ENCODE measurements around the gene ARHGEF11. TPM values are rescaled to one million over a fixed set of nuclear protein-coding genes. Genes with fewer than 3 reads are reported as not detected.

Gene ARHGEF11
- total RNA-seq, 1 experiment from 2014 or later, result 31.5 TPM

DNA sequence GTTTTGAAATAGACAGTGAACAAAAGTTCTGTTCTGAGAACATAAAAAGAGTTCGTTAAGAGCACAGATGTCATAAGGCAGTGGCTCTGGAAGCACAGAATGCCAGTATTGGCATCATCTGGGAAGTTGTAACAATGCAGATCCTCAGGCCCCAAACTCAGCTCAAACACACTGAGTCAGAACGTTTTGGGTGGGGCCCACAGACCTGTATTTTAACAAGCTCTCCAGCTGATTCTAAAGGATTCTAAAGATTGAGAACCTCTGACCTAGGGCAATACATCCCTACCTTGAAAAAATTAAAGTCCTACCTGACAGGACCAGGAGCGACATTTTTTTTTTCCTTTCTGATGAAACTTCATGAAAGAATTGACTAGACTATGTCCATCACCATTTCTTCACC, 13.2 kb downstream of the ARHGEF11 start:
- Histone ChIP-seq H3K4me3 (no peak overlapping the region), H3K9me2 (ENCODE audit: insufficient read depth) (no peaks in the 10 kb centered on the region), H3F3A (ENCODE audit: insufficient read depth, low read depth) (no peaks in the 10 kb centered on the region), H3K27me3 (ENCODE audit: insufficient read depth, low read depth) (no peaks in the 10 kb centered on the region), H3K4me2 (no peak overlapping the region), H3K9me3 (ENCODE audit: insufficient read depth, low read depth) (no peaks in the 10 kb centered on the region), H3K36me3 (ENCODE audit: low read depth) (no peaks in the 10 kb centered on the region), H3K79me2 (ENCODE audit: low read depth) (peaks cover 28% of the 10 kb centered on the region), H4K20me1 (ENCODE audit: insufficient read depth) (peaks cover 5% of the 10 kb centered on the region; the same call in 1 of the 2 replicates), H3K27ac (no peak overlapping the region), H2AFZ (no peak overlapping the region), H3K4me1 (replicated peaks; ENCODE audit: insufficient read depth) (no peaks in the 10 kb centered on the region)
- ChIA-PET CTCF (interaction anchor here (0.7 kb wide), 1 partner anchor 101 kb away, joined by 3 read pairs; no protein-coding TSS in a partner anchor), POLR2A (ENCODE audit: unreplicated experiment) (no interaction called here)
- intact Hi-C loops (cut with micrococcal nuclease; ENCODE audit: unreplicated experiment), result no loop called here
- no peak for DNase-seq
- BruUV-seq (replicated peaks), result no TSS peak
- no peak for TF ChIP-seq EZH2 (IDR thresholded peaks at IDR 0.05; ENCODE audit: low read depth)

DNA sequence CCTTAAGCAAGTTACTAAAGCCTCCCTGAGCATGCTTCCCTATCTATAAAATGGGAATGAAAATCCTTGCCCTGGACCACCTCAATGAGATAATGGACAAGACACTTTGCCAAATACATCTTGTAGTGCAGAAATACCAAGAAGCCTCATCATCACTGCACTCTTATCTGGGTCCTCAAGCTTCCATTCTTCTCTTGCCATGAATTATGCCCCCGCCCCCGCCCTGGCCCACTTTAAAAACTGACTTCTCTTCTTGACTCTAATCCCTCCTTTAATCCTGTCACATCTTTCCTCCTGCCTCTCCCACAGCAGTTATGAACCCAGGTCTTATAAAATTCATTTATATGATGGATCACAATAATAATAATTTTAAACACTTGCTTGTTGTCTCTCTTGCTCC, 14.8 kb downstream of the ARHGEF11 start:
- CTCF ChIA-PET, result no interaction called here
- POLR2A ChIA-PET (ENCODE audit: unreplicated experiment), result no interaction called here

DNA sequence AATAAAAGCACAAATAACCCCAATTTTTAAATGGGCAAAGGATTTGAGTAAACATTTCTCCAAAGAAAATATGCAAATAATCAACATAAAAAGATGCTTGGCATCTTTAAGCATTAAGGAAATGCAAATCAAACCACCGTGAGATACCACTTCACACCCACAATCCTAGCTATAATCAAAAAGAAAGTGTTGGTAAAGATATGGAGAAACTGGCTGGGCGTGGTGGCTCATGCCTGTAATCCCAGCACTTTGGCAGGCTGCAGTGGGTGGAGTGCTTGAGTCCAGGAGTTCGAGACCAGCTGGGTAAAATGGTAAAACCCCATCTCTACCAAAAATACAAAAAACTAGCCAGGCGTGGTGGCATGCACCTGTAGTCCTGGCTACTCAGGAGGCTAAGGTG, 16.9 kb downstream of the ARHGEF11 start:
- Histone ChIP-seq H3K9me3 (ENCODE audit: insufficient read depth, low read depth) (no peaks in the 10 kb centered on the region), H3K9me2 (ENCODE audit: insufficient read depth) (no peaks in the 10 kb centered on the region), H3K79me2 (ENCODE audit: low read depth) (peaks cover 13% of the 10 kb centered on the region; the same call in 1 of the 2 replicates), H3K4me3 (no peak overlapping the region), H3F3A (ENCODE audit: insufficient read depth, low read depth) (no peaks in the 10 kb centered on the region), H3K27me3 (ENCODE audit: insufficient read depth, low read depth) (no peaks in the 10 kb centered on the region), H3K36me3 (ENCODE audit: low read depth) (0 out of 2 replicates have a peak, but pooled peaks cover 5% of the 10 kb centered on the region), H3K4me2 (no peak overlapping the region), H4K20me1 (ENCODE audit: insufficient read depth) (no peaks in the 10 kb centered on the region), H2AFZ (no peak overlapping the region), H3K27ac (no peak overlapping the region), H3K4me1 (replicated peaks; ENCODE audit: insufficient read depth) (no peaks in the 10 kb centered on the region)
- no TSS peak for BruUV-seq (replicated peaks)
- CTCF ChIA-PET, result interaction anchor here (0.7 kb wide), 1 partner anchor 62 kb away, joined by 3 read pairs; no protein-coding TSS in a partner anchor
- intact Hi-C loops (cut with micrococcal nuclease; ENCODE audit: unreplicated experiment), result no loop called here
- POLR2A ChIA-PET (ENCODE audit: unreplicated experiment), result no interaction called here
- TF ChIP-seq, protein P1, sequence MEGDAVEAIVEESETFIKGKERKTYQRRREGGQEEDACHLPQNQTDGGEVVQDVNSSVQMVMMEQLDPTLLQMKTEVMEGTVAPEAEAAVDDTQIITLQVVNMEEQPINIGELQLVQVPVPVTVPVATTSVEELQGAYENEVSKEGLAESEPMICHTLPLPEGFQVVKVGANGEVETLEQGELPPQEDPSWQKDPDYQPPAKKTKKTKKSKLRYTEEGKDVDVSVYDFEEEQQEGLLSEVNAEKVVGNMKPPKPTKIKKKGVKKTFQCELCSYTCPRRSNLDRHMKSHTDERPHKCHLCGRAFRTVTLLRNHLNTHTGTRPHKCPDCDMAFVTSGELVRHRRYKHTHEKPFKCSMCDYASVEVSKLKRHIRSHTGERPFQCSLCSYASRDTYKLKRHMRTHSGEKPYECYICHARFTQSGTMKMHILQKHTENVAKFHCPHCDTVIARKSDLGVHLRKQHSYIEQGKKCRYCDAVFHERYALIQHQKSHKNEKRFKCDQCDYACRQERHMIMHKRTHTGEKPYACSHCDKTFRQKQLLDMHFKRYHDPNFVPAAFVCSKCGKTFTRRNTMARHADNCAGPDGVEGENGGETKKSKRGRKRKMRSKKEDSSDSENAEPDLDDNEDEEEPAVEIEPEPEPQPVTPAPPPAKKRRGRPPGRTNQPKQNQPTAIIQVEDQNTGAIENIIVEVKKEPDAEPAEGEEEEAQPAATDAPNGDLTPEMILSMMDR (conservative IDR thresholded peaks at IDR 0.05), result no peak
- no peak for TF ChIP-seq EZH2 (IDR thresholded peaks at IDR 0.05; ENCODE audit: low read depth)
- no peak for DNase-seq

More for the DNA sequence above, 14.8 kb downstream of the ARHGEF11 start:
- H2AFZ ChIP-seq, result no peak overlapping the region
- no peak overlapping the region for H3K4me2 ChIP-seq
- DNase-seq, result no peak
- no peaks in the 10 kb centered on the region for H3K27me3 ChIP-seq (ENCODE audit: insufficient read depth, low read depth)
- TF ChIP-seq, protein P1 (conservative IDR thresholded peaks at IDR 0.05), result no peak
- TF ChIP-seq EZH2 (IDR thresholded peaks at IDR 0.05; ENCODE audit: low read depth), result no peak
- H3K36me3 ChIP-seq (ENCODE audit: low read depth), result no peaks in the 10 kb centered on the region
- H3K9me3 ChIP-seq (ENCODE audit: insufficient read depth, low read depth), result no peaks in the 10 kb centered on the region
- no peak overlapping the region for H3K27ac ChIP-seq
- BruUV-seq (replicated peaks), result no TSS peak
- no peaks in the 10 kb centered on the region for H3K9me2 ChIP-seq (ENCODE audit: insufficient read depth)
- no peaks in the 10 kb centered on the region for H3K4me1 ChIP-seq (replicated peaks; ENCODE audit: insufficient read depth)
- H3K4me3 ChIP-seq, result no peak overlapping the region
- H3F3A ChIP-seq (ENCODE audit: insufficient read depth, low read depth), result no peaks in the 10 kb centered on the region
- intact Hi-C loops (cut with micrococcal nuclease; ENCODE audit: unreplicated experiment), result no loop called here
- peaks cover 5% of the 10 kb centered on the region; the same call in 1 of the 2 replicates for H4K20me1 ChIP-seq (ENCODE audit: insufficient read depth)
- H3K79me2 ChIP-seq (ENCODE audit: low read depth), result peaks cover 23% of the 10 kb centered on the region

DNA sequence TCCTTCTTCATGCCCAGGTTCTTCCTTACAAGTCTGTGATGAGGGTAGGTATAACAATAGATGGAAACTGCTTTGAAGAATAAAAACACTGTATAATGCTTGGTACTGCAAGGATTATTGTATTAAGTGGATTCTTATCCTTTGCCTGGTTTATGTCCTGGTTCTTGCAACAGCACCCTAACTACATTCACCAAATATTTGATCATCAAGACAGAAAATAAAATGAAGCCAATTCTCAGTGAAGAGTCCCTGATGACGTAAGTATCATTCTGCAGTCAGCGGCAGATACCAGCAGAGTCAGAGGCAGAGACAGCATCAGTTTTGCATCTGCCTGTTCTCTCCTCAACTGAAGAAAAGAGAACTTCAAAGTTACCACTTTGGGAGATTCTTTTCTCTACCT, 19.7 kb downstream of the ARHGEF11 start:
- POLR2A ChIA-PET (ENCODE audit: unreplicated experiment), result no interaction called here
- H3K79me2 ChIP-seq (ENCODE audit: low read depth), result peaks cover 32% of the 10 kb centered on the region
- H3K4me2 ChIP-seq, result no peak overlapping the region
- intact Hi-C loops (cut with micrococcal nuclease; ENCODE audit: unreplicated experiment), result no loop called here
- H3K27ac ChIP-seq, result no peak overlapping the region
- 0 out of 2 replicates have a peak, but pooled peaks cover 10% of the 10 kb centered on the region for H3K36me3 ChIP-seq (ENCODE audit: low read depth)
- H3K9me3 ChIP-seq (ENCODE audit: insufficient read depth, low read depth), result peaks cover 23% of the 10 kb centered on the region
- no peak for DNase-seq
- no peak overlapping the region for H3K4me3 ChIP-seq
- H3K9me2 ChIP-seq (ENCODE audit: insufficient read depth), result no peaks in the 10 kb centered on the region
- no peak overlapping the region for H2AFZ ChIP-seq
- TF ChIP-seq, protein P1 (conservative IDR thresholded peaks at IDR 0.05), result no peak
- no peak for TF ChIP-seq EZH2 (IDR thresholded peaks at IDR 0.05; ENCODE audit: low read depth)
- CTCF ChIA-PET, result no interaction called here
- no peaks in the 10 kb centered on the region for H3K4me1 ChIP-seq (replicated peaks; ENCODE audit: insufficient read depth)
- H4K20me1 ChIP-seq (ENCODE audit: insufficient read depth), result peaks cover 4% of the 10 kb centered on the region; the same call in 1 of the 2 replicates
- BruUV-seq (replicated peaks), result no TSS peak
- H3K27me3 ChIP-seq (ENCODE audit: insufficient read depth, low read depth), result no peaks in the 10 kb centered on the region
- H3F3A ChIP-seq (ENCODE audit: insufficient read depth, low read depth), result no peaks in the 10 kb centered on the region
